Gastrocnemius medialis (tissue), 4 donors: ENCODE measurements around the gene RPS6KB2. TPM values are rescaled to one million over a fixed set of nuclear protein-coding genes. Genes with fewer than 3 reads are reported as not detected.
A peak's percentile ranks its signal among the peaks of the same experiment; 100 is the strongest.
"Not testable (repeated sequence)": the region's sequence is repeated elsewhere in the genome, so short reads cannot be mapped to it uniquely, and the experiment has no call there.

Source experiments
- ATAC-seq, 2 donors: fragments of 150-250 bp; one replicate each; pipeline ENCODE4 v1.9.1; 2016
- DNase-seq, 2 donors: peaks; one replicate each; pipeline ENCODE4 v3.0.0-alpha.2; 2019
- H3K27ac ChIP-seq, 4 donors: fragments of 200-600 bp; sonication (generic); 1 replicate in 1 of 4; 2 replicates in 3 of 4; pipeline ENCODE4 v1.5.1; 2016 to 2018; ENCODE audit warnings: mild to moderate bottlenecking in 2 of 4, moderate library complexity in 1 of 4
- H3K27me3 ChIP-seq, 3 donors: fragments of 200-600 bp; sonication (generic) in 2 of 3; 1 replicate in 1 of 3; 2 replicates in 2 of 3; pipeline versions ENCODE4 v1.5.1 to v1.6.0; 2016 to 2019; ENCODE audit warnings: mild to moderate bottlenecking in 1 of 3, moderate library complexity in 1 of 3
- H3K36me3 ChIP-seq, 2 donors: fragments of 200-600 bp; sonication (generic) in 1 of 2; one replicate each; pipeline ENCODE4 v1.5.1; 2017 to 2018
- H3K4me1 ChIP-seq, 2 donors: fragments of 200-600 bp; sonication (generic) in 1 of 2; one replicate each; pipeline ENCODE4 v1.5.1; 2016 to 2017; ENCODE audit warnings: mild to moderate bottlenecking in 2 of 2
- H3K4me3 ChIP-seq, 4 donors: fragments of 200-600 bp; sonication (generic) in 3 of 4; 1 replicate in 1 of 4; 2 replicates in 3 of 4; pipeline ENCODE4 v1.5.1; 2016 to 2019; ENCODE audit warnings: mild to moderate bottlenecking in 2 of 4
- H3K9me3 ChIP-seq, 3 donors: fragments of 200-600 bp; sonication (generic) in 2 of 3; 1 replicate in 1 of 3; 2 replicates in 2 of 3; pipeline ENCODE4 v1.5.1; 2016 to 2019
- CTCF ChIP-seq, 5 experiments: fragments of 450-650 bp in 3 of 5; fragments of 200-600 bp in 2 of 5; sonication (generic) in 2 of 5; IDR thresholded peaks in 4 of 5; conservative IDR thresholded peaks in 1 of 5; 1 replicate in 4 of 5; 2 replicates in 1 of 5; pipeline ENCODE4 v1.5.1; 2016 to 2019; ENCODE audit warnings: antibody characterized with exemption in 5 of 5, mild to moderate bottlenecking in 3 of 5, moderate library complexity in 3 of 5
- POLR2A ChIP-seq, 2 donors: fragments of 450-650 bp; IDR thresholded peaks; one replicate each; pipeline ENCODE4 v1.6.1; 2017; ENCODE audit warnings: antibody characterized with exemption in 2 of 2, mild to moderate bottlenecking in 2 of 2, moderate library complexity in 2 of 2
- in situ Hi-C, 4 donors: fragments of 200-750 bp; cut with MboI; loops; one replicate each; pipeline versions ENCODE4 v1.15.0 to v1.8.0; 2017; ENCODE audit warnings: low sequenced_read_pairs in 4 of 4
- intact Hi-C: fragments of 100-400 bp; cut with DNase I; formaldehyde crosslinking; loops from one replicate; pipeline ENCODE4 v1.15.1; 2023; ENCODE audit warnings: low total_unique reads
- total RNA-seq, 4 donors: library from RNA; depleted of rRNA; stranded (reverse); fragments of >200 nt; gene quantifications; one replicate each; pipeline versions ENCODE4 v1.1.0 to v1.2.3, GENCODE V29; 2016

The RPS6KB2 gene
- total RNA-seq, 4 donors from 2014 or later: 38.0 to 74.1 (median 39.4) TPM

- intact Hi-C loops: no loop called here
- Histone ChIP-seq H3K4me3 (peak overlapping the region; percentile 70 to 97 (median 80)), H3K27me3 (no peaks in the 10 kb centered on the region), H3K4me1 (peaks cover 20 to 22% of the 10 kb centered on the region in 2 donors), H3K36me3 (peaks cover 0 to 43% of the 10 kb centered on the region in 2 donors), H3K27ac (peak overlapping the region; percentile 87 to 96 (median 90)), H3K9me3 (no peaks in the 10 kb centered on the region)
- in situ Hi-C loops: no loop called here
- ATAC-seq (no peak), DNase-seq (no peak)
- TF ChIP-seq POLR2A (IDR thresholded peaks at IDR 0.05) (no peak), CTCF (IDR thresholded peaks at IDR 0.05 in 4 of 5, conservative IDR thresholded peaks at IDR 0.05 in 1 of 5) (no peak)
Measured at GRCh38 chr11:67400251-67400941, 27.9 kb upstream of the RPS6KB2 start.

GRCh38 chr11:67400942-67401494 is 27.3 kb upstream of the RPS6KB2 start:
- Histone ChIP-seq H3K9me3 (no peaks in the 10 kb centered on the region), H3K36me3 (peaks cover 0 to 39% of the 10 kb centered on the region in 2 donors), H3K27ac (peak overlapping the region; percentile 87 to 96 (median 90)), H3K4me3 (peak overlapping the region; percentile 70 to 97 (median 80)), H3K27me3 (no peaks in the 10 kb centered on the region), H3K4me1 (peaks cover 20 to 22% of the 10 kb centered on the region in 2 donors)
- TF ChIP-seq CTCF (IDR thresholded peaks at IDR 0.05 in 4 of 5, conservative IDR thresholded peaks at IDR 0.05 in 1 of 5): no peak
- TF ChIP-seq POLR2A (IDR thresholded peaks at IDR 0.05): no peak
- peak in 1 of 2 donors; percentile 5 for ATAC-seq
- no peak for DNase-seq
- in situ Hi-C loops (no loop called here), intact Hi-C loops (loop anchor here (1.0 kb wide), 3 partner anchors 68 to 105 kb away; partner anchors contain the start of genes AIP and TMEM134)

GRCh38 chr11:67401495-67402191 is 26.7 kb upstream of the RPS6KB2 start, which contains the start of gene PPP1CA:
TSS of gene PPP1CA (minus strand) at chr11:67401858. CDS start at chr11:67401782, 76 bp downstream.
- H3K4me1 ChIP-seq: peaks cover 20 to 22% of the 10 kb centered on the region in 2 donors
- in situ Hi-C loops (no loop called here), intact Hi-C loops (loop anchor here (1.0 kb wide), 4 partner anchors 20 to 105 kb away; partner anchors contain the start of genes AIP and TMEM134)
- TF ChIP-seq POLR2A (IDR thresholded peaks at IDR 0.05) (peak; percentile 75 to 83), CTCF (IDR thresholded peaks at IDR 0.05 in 4 of 5, conservative IDR thresholded peaks at IDR 0.05 in 1 of 5) (peak; percentile 33 to 93 (median 55))
- peak; percentile 90 to 92 for ATAC-seq
- DNase-seq: peak; percentile 81 to 87
- no peaks in the 10 kb centered on the region for H3K27me3 ChIP-seq
- peak within 1 kb of the TSS; percentile 70 to 97 (median 80) for H3K4me3 ChIP-seq
- peaks cover 0 to 33% of the 10 kb centered on the region in 2 donors for H3K36me3 ChIP-seq
- H3K27ac ChIP-seq: peak within 1 kb of the TSS; percentile 87 to 96 (median 90)
- H3K9me3 ChIP-seq: no peaks in the 10 kb centered on the region

GRCh38 chr11:67402192-67402839 is 26.0 kb upstream of the RPS6KB2 start:
- DNase-seq, H3K9me3 ChIP-seq, in situ Hi-C loops, H3K27me3 ChIP-seq, ATAC-seq: not testable (repeated sequence)
- peak overlapping the region; percentile 35 to 97 (median 72) for H3K4me3 ChIP-seq
- intact Hi-C loops: loop anchor here (1.0 kb wide), 1 partner anchor 19 kb away; no protein-coding TSS in a partner anchor
- H3K4me1 ChIP-seq: peaks cover 20% of the 10 kb centered on the region in 2 donors
- peak overlapping the region; percentile 87 to 96 (median 90) for H3K27ac ChIP-seq
- peaks cover 0 to 28% of the 10 kb centered on the region in 2 donors for H3K36me3 ChIP-seq

- DNase-seq, H3K4me3 ChIP-seq, H3K9me3 ChIP-seq, intact Hi-C loops, H3K27me3 ChIP-seq, ATAC-seq, in situ Hi-C loops: not testable (repeated sequence)
- peaks cover 19 to 20% of the 10 kb centered on the region in 2 donors for H3K4me1 ChIP-seq
- peaks cover 0 to 20% of the 10 kb centered on the region in 2 donors for H3K36me3 ChIP-seq
- peak overlapping the region in 1 of 4 donors; percentile 89 for H3K27ac ChIP-seq
Measured at GRCh38 chr11:67403085-67403484, 25.2 kb upstream of the RPS6KB2 start.
